ENCODE data around the gene CDHR3.

CDHR3 gene

GRCh38 chr7:106039486-106040060, 76.5 kb downstream of the CDHR3 start:
- Mint-ChIP-seq H3K9me3 (no peaks in the 10 kb centered on the region), H3K4me3 (no peak overlapping the region), H3K27me3 (ENCODE audit: low read depth, poor library complexity) (peaks cover 22% of the 10 kb centered on the region), H3K36me3 (ENCODE audit: low read depth) (no peaks in the 10 kb centered on the region), H3K4me1 (peaks cover 36% of the 10 kb centered on the region), H3K27ac (no peak overlapping the region)
- TF ChIP-seq CTCF (IDR thresholded peaks at IDR 0.05): no peak
- peak; percentile 27 for DNase-seq

- peaks cover 25% of the 10 kb centered on the region for H3K27me3 Mint-ChIP-seq (ENCODE audit: low read depth, poor library complexity)
- DNase-seq: peak; percentile 66
- TF ChIP-seq CTCF (IDR thresholded peaks at IDR 0.05): peak; percentile 92
- peaks cover 36% of the 10 kb centered on the region for H3K4me1 Mint-ChIP-seq
- no peaks in the 10 kb centered on the region for H3K9me3 Mint-ChIP-seq
- no peak overlapping the region for H3K4me3 Mint-ChIP-seq
- H3K36me3 Mint-ChIP-seq (ENCODE audit: low read depth): no peaks in the 10 kb centered on the region
- no peak overlapping the region for H3K27ac Mint-ChIP-seq
Observed at GRCh38 chr7:106041140-106041717, 78.2 kb downstream of the CDHR3 start.

GRCh38 chr7:106042196-106042611, 79.1 kb downstream of the CDHR3 start:
- no peaks in the 10 kb centered on the region for H3K9me3 Mint-ChIP-seq
- no peak for DNase-seq
- TF ChIP-seq CTCF (IDR thresholded peaks at IDR 0.05): no peak
- H3K4me3 Mint-ChIP-seq: no peak overlapping the region
- H3K27ac Mint-ChIP-seq: no peak overlapping the region
- H3K4me1 Mint-ChIP-seq: peaks cover 36% of the 10 kb centered on the region
- H3K27me3 Mint-ChIP-seq (ENCODE audit: low read depth, poor library complexity): peaks cover 25% of the 10 kb centered on the region
- H3K36me3 Mint-ChIP-seq (ENCODE audit: low read depth): no peaks in the 10 kb centered on the region

- Mint-ChIP-seq H3K4me3 (no peak overlapping the region), H3K9me3 (no peaks in the 10 kb centered on the region), H3K27me3 (ENCODE audit: low read depth, poor library complexity) (peaks cover 25% of the 10 kb centered on the region), H3K27ac (no peak overlapping the region), H3K36me3 (ENCODE audit: low read depth) (no peaks in the 10 kb centered on the region), H3K4me1 (peaks cover 18% of the 10 kb centered on the region)
- no peak for TF ChIP-seq CTCF (IDR thresholded peaks at IDR 0.05)
- DNase-seq: no peak
Observed at GRCh38 chr7:106045139-106045538, 82.1 kb downstream of the CDHR3 start.

- H3K36me3 Mint-ChIP-seq (ENCODE audit: low read depth): no peaks in the 10 kb centered on the region
- no peaks in the 10 kb centered on the region for H3K9me3 Mint-ChIP-seq
- peaks cover 25% of the 10 kb centered on the region for H3K27me3 Mint-ChIP-seq (ENCODE audit: low read depth, poor library complexity)
Observed at GRCh38 chr7:106045586-106045985, 82.5 kb downstream of the CDHR3 start.

More at GRCh38 chr7:106045586-106045985, 82.5 kb downstream of the CDHR3 start:
- Mint-ChIP-seq H3K4me1 (peaks cover 22% of the 10 kb centered on the region), H3K27ac (no peak overlapping the region), H3K4me3 (no peak overlapping the region)
- TF ChIP-seq CTCF (IDR thresholded peaks at IDR 0.05): no peak
- DNase-seq: no peak
